A549 (cell line): ENCODE data around the gene SYAP1. TPM values are rescaled to one million over a fixed set of nuclear protein-coding genes. Genes with fewer than 3 reads are reported as not detected.

ENCODE experiments used
- ATAC-seq, 2 experiments: fragments of 200-7000 bp in 1 of 2; fragments of >200 bp in 1 of 2; cut with Nextera tagmentation in 1 of 2; cut with Tn5 transposase in 1 of 2; 3 replicates each; pipeline versions ENCODE4 v1.8.0 to v1.9.1; 2018 to 2020; ENCODE audit warnings: mild to moderate bottlenecking in 1 of 2, moderate library complexity in 1 of 2
- CTCF ChIA-PET: fragments of 300-600 bp; sonication (Branson Sonifier 250); formaldehyde crosslinking; extraction: SDS; loops from one replicate; lab custom pipeline; 2021; ENCODE audit warnings: antibody characterized with exemption, inconsistent platforms; lab: Yijun Ruan, JAX
- POLR2A ChIA-PET: fragments of 350-600 bp; formaldehyde crosslinking; extraction: SDS; loops from one replicate; lab custom pipeline; 2021; ENCODE audit warnings: antibody characterized with exemption, inconsistent platforms; lab: Yijun Ruan, JAX
- DNase-seq, 2 experiments: peaks; one replicate each; pipeline versions ENCODE4 v3.0.0 to v3.0.0-alpha.2; 2011 to 2016; ENCODE audit warnings: low read depth in 1 of 2, low spot score in 1 of 2
- FAIRE-seq: peaks from 2 replicates; lab custom pipeline; 2011; peaks lifted over from hg19 to GRCh38; lab: Jason Lieb, UNC
- H3K27ac ChIP-seq, 2 experiments: fragments of >200 bp; sonication (Bioruptor Twin); formaldehyde crosslinking; 3 replicates each; pipeline ENCODE4 v1.5.1; 2016 to 2017
- H3K4me1 ChIP-seq: fragments of >200 bp; sonication (Bioruptor Twin); formaldehyde crosslinking; 3 replicates; pipeline ENCODE4 v1.6.1; 2016
- H3K4me2 ChIP-seq: fragments of >200 bp; sonication (Bioruptor Twin); formaldehyde crosslinking; 3 replicates; pipeline ENCODE4 v1.6.1; 2016
- H3K4me3 ChIP-seq: fragments of >200 bp; sonication (Bioruptor Twin); formaldehyde crosslinking; 3 replicates; pipeline ENCODE4 v1.5.1; 2016
- H3K9me3 ChIP-seq: fragments of >200 bp; sonication (Bioruptor Twin); formaldehyde crosslinking; 3 replicates; pipeline ENCODE4 v1.6.1; 2016
- ATOH8 ChIP-seq: fragments of 250-450 bp; sonication (Bioruptor Pico); IDR thresholded peaks from 2 replicates; pipeline ENCODE4 v1.5.0; 2020; ENCODE audit warnings: low read depth, mild to moderate bottlenecking, moderate library complexity
- CBX2 ChIP-seq: fragments of 200-600 bp; sonication (generic); IDR thresholded peaks from 2 replicates; pipeline ENCODE4 v1.6.1; 2016; ENCODE audit warnings: low read depth, mild to moderate bottlenecking, borderline replicate concordance
- EHF ChIP-seq: fragments of 250-450 bp; sonication (Bioruptor Pico); IDR thresholded peaks from 2 replicates; pipeline ENCODE4 v1.5.0; 2020; ENCODE audit warnings: mild to moderate bottlenecking
- EP300 ChIP-seq, 2 experiments: fragments of >200 bp; sonication (Bioruptor Twin); formaldehyde crosslinking; IDR thresholded peaks; 2 replicates in 1 of 2; 3 replicates in 1 of 2; pipeline ENCODE4 v1.6.1; 2016 to 2017
- ESRRA ChIP-seq: fragments of 150-350 bp; IDR thresholded peaks from 2 replicates; pipeline ENCODE4 v1.6.1; 2014; ENCODE audit warnings: mild to moderate bottlenecking, low read length, borderline replicate concordance
- FOSL2 ChIP-seq, 2 experiments: fragments of 450-650 bp in 1 of 2; fragments of >200 bp in 1 of 2; sonication (Bioruptor Twin) in 1 of 2; formaldehyde crosslinking; IDR thresholded peaks; 2 replicates each; pipeline versions ENCODE4 v1.5.0 to v1.6.1; 2016 to 2020; ENCODE audit warnings: mild to moderate bottlenecking in 1 of 2, moderate library complexity in 1 of 2
- FOXS1 ChIP-seq: fragments of 250-450 bp; sonication (Bioruptor Pico); IDR thresholded peaks from 2 replicates; pipeline ENCODE4 v1.5.0; 2020; ENCODE audit warnings: mild to moderate bottlenecking, moderate library complexity
- HDAC2 ChIP-seq: fragments of 200-600 bp; sonication (generic); IDR thresholded peaks from 2 replicates; pipeline ENCODE4 v1.6.1; 2016
- HMGXB4 ChIP-seq: fragments of 250-450 bp; sonication (Bioruptor Pico); IDR thresholded peaks from 2 replicates; pipeline ENCODE4 v1.5.0; 2021; ENCODE audit warnings: mild to moderate bottlenecking, moderate library complexity, borderline replicate concordance
- HOXA7 ChIP-seq: fragments of 250-450 bp; sonication (Bioruptor Pico); IDR thresholded peaks from 2 replicates; pipeline ENCODE4 v1.5.0; 2020; ENCODE audit warnings: mild to moderate bottlenecking, moderate library complexity
- HOXB13 ChIP-seq: fragments of 250-450 bp; sonication (Bioruptor Pico); IDR thresholded peaks from 2 replicates; pipeline ENCODE4 v1.5.0; 2020; ENCODE audit warnings: low read depth, mild to moderate bottlenecking, moderate library complexity
- HOXB5 ChIP-seq: fragments of 250-450 bp; sonication (Bioruptor Pico); IDR thresholded peaks from 2 replicates; pipeline ENCODE4 v1.5.0; 2020; ENCODE audit warnings: mild to moderate bottlenecking, moderate library complexity
- JUN ChIP-seq, 2 experiments: fragments of >200 bp; sonication (Bioruptor Twin); formaldehyde crosslinking; IDR thresholded peaks; 2 replicates in 1 of 2; 3 replicates in 1 of 2; pipeline ENCODE4 v1.6.1; 2016 to 2017
- MAZ ChIP-seq: fragments of 150-350 bp; IDR thresholded peaks from 2 replicates; pipeline ENCODE4 v1.6.1; 2014; ENCODE audit warnings: antibody characterized with exemption, low read depth, low read length, borderline replicate concordance
- MYC ChIP-seq: IDR thresholded peaks from 2 replicates; pipeline ENCODE4 v1.6.1; 2012; ENCODE audit warnings: mild to moderate bottlenecking, inconsistent platforms, low read length, improper control_type of control experiment, borderline replicate concordance
- NFE2L2 ChIP-seq: fragments of 150-350 bp; conservative IDR thresholded peaks from 2 replicates; pipeline ENCODE4 v1.6.1; 2014; ENCODE audit warnings: low read length
- PBX3 ChIP-seq: IDR thresholded peaks from 2 replicates; pipeline ENCODE4 v1.6.1; 2012
- PHF8 ChIP-seq: fragments of 200-600 bp; sonication (generic); IDR thresholded peaks from 2 replicates; pipeline ENCODE4 v1.6.1; 2016; ENCODE audit warnings: low read depth, mild to moderate bottlenecking, antibody characterized with exemption, moderate library complexity, borderline replicate concordance
- POLR2AphosphoS2 ChIP-seq: conservative IDR thresholded peaks from 2 replicates; pipeline ENCODE4 v1.6.1; 2012; ENCODE audit warnings: low read length, improper control_type of control experiment, inconsistent platforms
- RNF2 ChIP-seq: fragments of 200-600 bp; sonication (generic); IDR thresholded peaks from 2 replicates; pipeline ENCODE4 v1.6.1; 2016; ENCODE audit warnings: low read depth, mild to moderate bottlenecking, antibody characterized with exemption, moderate library complexity, borderline replicate concordance
- SMC3 ChIP-seq: fragments of >200 bp; sonication (Bioruptor Twin); formaldehyde crosslinking; IDR thresholded peaks from 3 replicates; pipeline ENCODE4 v1.6.1; 2018; ENCODE audit warnings: inconsistent platforms
- TP53 ChIP-seq: fragments of 250-450 bp; sonication (Bioruptor Pico); IDR thresholded peaks from 2 replicates; pipeline ENCODE4 v1.5.0; 2021; ENCODE audit warnings: mild to moderate bottlenecking, moderate library complexity
- ZC3H11A ChIP-seq: fragments of 450-650 bp; IDR thresholded peaks from 2 replicates; pipeline ENCODE4 v1.6.1; 2014; ENCODE audit warnings: antibody characterized with exemption, mild to moderate bottlenecking
- WGBS: methylation state at CpG from one replicate; pipeline ENCODE4 v1.1.6; 2017; ENCODE audit errors: missing lambda C conversion rate; 5-methylcytosine and 5-hydroxymethylcytosine counted together
- polyA plus RNA-seq, 4 experiments: library from polyadenylated mRNA; depleted of rRNA in 3 of 4; stranded (reverse); fragments of >200 nt; fragmentation: RNase III in 1 of 4; extraction: RNeasy Plus Mini Kit Qiagen cat#74134 plus additional on column Dnase treatment in 1 of 4; gene quantifications; 2 replicates in 3 of 4; 3 replicates in 1 of 4; pipeline ENCODE4 v1.2.3, GENCODE V29; 2011 to 2017
- TF ChIP-seq, protein P1 (sequence below): fragments of >200 bp; sonication (Bioruptor Twin); formaldehyde crosslinking; IDR thresholded peaks from 3 replicates; pipeline ENCODE4 v1.6.1; 2016
- TF ChIP-seq, protein P2 (sequence below): fragments of >200 bp; sonication (Bioruptor Twin); formaldehyde crosslinking; IDR thresholded peaks from 2 replicates; pipeline ENCODE4 v1.6.1; 2016
- TF ChIP-seq, protein P3 (sequence below): fragments of 450-650 bp; IDR thresholded peaks from 2 replicates; pipeline ENCODE4 v1.6.1; 2014; ENCODE audit warnings: antibody characterized with exemption

SYAP1 gene
- polyA plus RNA-seq, 2 of the 4 experiments (the other 2 are of a cell fraction) = 18.9 to 20.9 TPM

GRCh38 chrX:16772460-16772859 lies 53.0 kb downstream of the SYAP1 start (continued):
- TF ChIP-seq, protein P1, sequence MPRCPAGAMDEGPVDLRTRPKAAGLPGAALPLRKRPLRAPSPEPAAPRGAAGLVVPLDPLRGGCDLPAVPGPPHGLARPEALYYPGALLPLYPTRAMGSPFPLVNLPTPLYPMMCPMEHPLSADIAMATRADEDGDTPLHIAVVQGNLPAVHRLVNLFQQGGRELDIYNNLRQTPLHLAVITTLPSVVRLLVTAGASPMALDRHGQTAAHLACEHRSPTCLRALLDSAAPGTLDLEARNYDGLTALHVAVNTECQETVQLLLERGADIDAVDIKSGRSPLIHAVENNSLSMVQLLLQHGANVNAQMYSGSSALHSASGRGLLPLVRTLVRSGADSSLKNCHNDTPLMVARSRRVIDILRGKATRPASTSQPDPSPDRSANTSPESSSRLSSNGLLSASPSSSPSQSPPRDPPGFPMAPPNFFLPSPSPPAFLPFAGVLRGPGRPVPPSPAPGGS = no peak
- TF ChIP-seq, protein P2, sequence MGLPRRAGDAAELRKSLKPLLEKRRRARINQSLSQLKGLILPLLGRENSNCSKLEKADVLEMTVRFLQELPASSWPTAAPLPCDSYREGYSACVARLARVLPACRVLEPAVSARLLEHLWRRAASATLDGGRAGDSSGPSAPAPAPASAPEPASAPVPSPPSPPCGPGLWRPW = no peak
- TF ChIP-seq CBX2 (no peak), JUN (IDR thresholded peaks at IDR 0.05) (no peak), FOXS1 (no peak), FOSL2 (IDR thresholded peaks at IDR 0.05) (no peak), FOSL2 (CRISPR knock-in tag; IDR thresholded peaks at IDR 0.05) (no peak)

GRCh38 chrX:16774746-16775145 lies 55.3 kb downstream of the SYAP1 start:
- Histone ChIP-seq H3K27ac (no peak overlapping the region), H3K4me1 (peaks cover 17% of the 10 kb centered on the region; the same call in 2 of the 3 replicates), H3K4me2 (no peak overlapping the region), H3K4me3 (no peak overlapping the region), H3K9me3 (no peaks in the 10 kb centered on the region)
- TF ChIP-seq MYC = no peak
- TF ChIP-seq TP53 (CRISPR knock-in tag) = no peak
- TF ChIP-seq HOXB5 (CRISPR knock-in tag) = no peak
- no peak for TF ChIP-seq POLR2AphosphoS2
- TF ChIP-seq SMC3 = no peak
- no peak for TF ChIP-seq HMGXB4
- TF ChIP-seq ESRRA = no peak
- no peak for TF ChIP-seq EP300 (IDR thresholded peaks at IDR 0.05)
- no peak for TF ChIP-seq ATOH8 (CRISPR knock-in tag)
- no peak for TF ChIP-seq HOXA7 (CRISPR knock-in tag)
- TF ChIP-seq ZC3H11A = no peak
- no peak for TF ChIP-seq CBX2
- no peak for TF ChIP-seq MAZ
- WGBS = 60% methylated on average over 2 of the region's 2 CpGs
- no peak for FAIRE-seq
- DNase-seq = no peak
- ATAC-seq = no peak
- ChIA-PET POLR2A (interaction anchor here (1.6 kb wide), 1 partner anchor 11 kb away, joined by 3 read pairs; the partner anchor contains the start of gene TXLNG), CTCF (no interaction called here)

DNA sequence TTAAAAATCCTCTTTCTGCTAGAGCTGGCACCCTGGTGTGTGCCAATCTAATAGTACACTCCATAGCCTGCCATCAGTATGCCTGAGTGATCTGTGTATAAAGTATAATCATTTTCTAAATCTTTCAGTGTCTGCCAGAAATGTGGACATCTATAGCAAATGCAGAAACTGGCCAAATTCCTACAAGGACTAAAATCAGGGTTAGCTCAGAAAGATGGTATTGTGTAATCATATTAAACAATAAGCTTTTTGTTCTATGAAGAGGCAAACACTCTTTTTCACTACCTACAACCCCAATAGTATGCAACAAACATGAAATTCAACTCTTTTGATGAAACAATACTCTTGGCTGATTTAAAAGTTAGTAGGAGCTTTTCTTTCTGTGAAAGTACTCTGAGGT lies 59.1 kb downstream of the SYAP1 start:
- no peak for ATAC-seq

More for the DNA sequence above, 59.1 kb downstream of the SYAP1 start:
- no peak for FAIRE-seq
- no peak for DNase-seq
- Histone ChIP-seq H3K4me2 (peak overlapping the region; percentile 26; the same call in 1 of the 3 replicates), H3K27ac (0 out of 6 replicates have a peak overlapping the region, but pooled peaks of 1 of the 2 experiments have one; percentile 6), H3K4me1 (peaks cover 4% of the 10 kb centered on the region; the same call in 1 of the 3 replicates), H3K4me3 (no peak overlapping the region), H3K9me3 (no peaks in the 10 kb centered on the region)
- TF ChIP-seq HOXB5 (CRISPR knock-in tag) (no peak), EHF (CRISPR knock-in tag) (no peak), TP53 (CRISPR knock-in tag) (no peak), HOXB13 (CRISPR knock-in tag) (no peak), HDAC2 (no peak), SMC3 (no peak), RNF2 (no peak), JUN (IDR thresholded peaks at IDR 0.05) (no peak), NFE2L2 (no peak), PHF8 (no peak), PBX3 (no peak)
- TF ChIP-seq, protein P3, sequence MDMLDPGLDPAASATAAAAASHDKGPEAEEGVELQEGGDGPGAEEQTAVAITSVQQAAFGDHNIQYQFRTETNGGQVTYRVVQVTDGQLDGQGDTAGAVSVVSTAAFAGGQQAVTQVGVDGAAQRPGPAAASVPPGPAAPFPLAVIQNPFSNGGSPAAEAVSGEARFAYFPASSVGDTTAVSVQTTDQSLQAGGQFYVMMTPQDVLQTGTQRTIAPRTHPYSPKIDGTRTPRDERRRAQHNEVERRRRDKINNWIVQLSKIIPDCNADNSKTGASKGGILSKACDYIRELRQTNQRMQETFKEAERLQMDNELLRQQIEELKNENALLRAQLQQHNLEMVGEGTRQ = no peak
- TF ChIP-seq, protein P2 = no peak
- ChIA-PET POLR2A (no interaction called here), CTCF (interaction anchor here (0.8 kb wide), 1 partner anchor 34 kb away, joined by 3 read pairs; no protein-coding TSS in a partner anchor)
